Stimulated activated CD8-positive, alpha-beta memory T cell treated with anti-CD3 and anti-CD28 coated beads, Interleukin-4, amount 100 ng/mL, for 4 hours (primary cell): ENCODE measurements around the gene CNPY1.
"Not testable (repeated sequence)": the region's sequence is repeated elsewhere in the genome, so short reads cannot be mapped to it uniquely, and the experiment has no call there.

Experiments
- DNase-seq, 2 donors: peaks; one replicate each; pipeline ENCODE4 v3.0.0-alpha.2; 2020; ENCODE audit warnings: low read depth in 2 of 2, low spot score in 1 of 2

CNPY1 gene

GRCh38 chr7:155579565-155579964 lies 33.2 kb upstream of the CNPY1 start:
- DNase-seq: no peak

GRCh38 chr7:155578016-155578415 lies 31.7 kb upstream of the CNPY1 start:
- DNase-seq: no peak

GRCh38 chr7:155577509-155577905 lies 31.1 kb upstream of the CNPY1 start:
- no peak for DNase-seq

- DNase-seq: no peak
Measured at GRCh38 chr7:155576900-155577508, 30.6 kb upstream of the CNPY1 start.

- DNase-seq: no peak
Measured at GRCh38 chr7:155576416-155576815, 30.1 kb upstream of the CNPY1 start.

- DNase-seq: no peak
Measured at GRCh38 chr7:155574556-155575290, 28.4 kb upstream of the CNPY1 start.

- no peak for DNase-seq
Measured at GRCh38 chr7:155571581-155572345, 25.4 kb upstream of the CNPY1 start.

- DNase-seq: no peak
Measured at GRCh38 chr7:155570991-155571390, 24.6 kb upstream of the CNPY1 start.

GRCh38 chr7:155570171-155570958 lies 24.0 kb upstream of the CNPY1 start:
- DNase-seq: no peak

- no peak for DNase-seq
Measured at GRCh38 chr7:155569681-155570080, 23.3 kb upstream of the CNPY1 start.

GRCh38 chr7:155568842-155569494 lies 22.6 kb upstream of the CNPY1 start:
- DNase-seq: no peak

GRCh38 chr7:155568333-155568660 lies 21.9 kb upstream of the CNPY1 start:
- DNase-seq: no peak

GRCh38 chr7:155567646-155568332 lies 21.4 kb upstream of the CNPY1 start:
- no peak for DNase-seq

- no peak for DNase-seq
Measured at GRCh38 chr7:155566011-155566836, 19.9 kb upstream of the CNPY1 start.

- no peak for DNase-seq
Measured at GRCh38 chr7:155565596-155565995, 19.2 kb upstream of the CNPY1 start.

- not testable (repeated sequence) for DNase-seq
Measured at GRCh38 chr7:155562976-155563375, 16.6 kb upstream of the CNPY1 start.

GRCh38 chr7:155562106-155562505 lies 15.7 kb upstream of the CNPY1 start:
- DNase-seq: no peak

GRCh38 chr7:155560982-155561686 lies 14.8 kb upstream of the CNPY1 start:
- DNase-seq: no peak
